ENCODE measurements around the gene ZAP70.

Gene ZAP70

GRCh38 chr2:97688062-97688827 is 25.1 kb upstream of the ZAP70 start:
- no peak for TF ChIP-seq GATA2 (IDR thresholded peaks at IDR 0.05; ENCODE audit: low read depth, low read length)
- no peak for TF ChIP-seq GATA3 (IDR thresholded peaks at IDR 0.05; ENCODE audit: low read depth, low read length)

GRCh38 chr2:97691166-97691565 is 22.2 kb upstream of the ZAP70 start:
- no peak for TF ChIP-seq GATA3 (IDR thresholded peaks at IDR 0.05; ENCODE audit: low read depth, low read length)
- no peak for TF ChIP-seq GATA2 (IDR thresholded peaks at IDR 0.05; ENCODE audit: low read depth, low read length)

GRCh38 chr2:97693476-97693875 is 19.9 kb upstream of the ZAP70 start:
- TF ChIP-seq GATA2 (IDR thresholded peaks at IDR 0.05; ENCODE audit: low read depth, low read length): no peak
- TF ChIP-seq GATA3 (IDR thresholded peaks at IDR 0.05; ENCODE audit: low read depth, low read length): no peak

- no peak for TF ChIP-seq GATA2 (IDR thresholded peaks at IDR 0.05; ENCODE audit: low read depth, low read length)
- TF ChIP-seq GATA3 (IDR thresholded peaks at IDR 0.05; ENCODE audit: low read depth, low read length): no peak
These were observed 17.6 kb upstream of the ZAP70 start for GRCh38 chr2:97695744-97696143.

GRCh38 chr2:97697252-97698235 is 15.8 kb upstream of the ZAP70 start:
- no peak for TF ChIP-seq GATA3 (IDR thresholded peaks at IDR 0.05; ENCODE audit: low read depth, low read length)
- TF ChIP-seq GATA2 (IDR thresholded peaks at IDR 0.05; ENCODE audit: low read depth, low read length): no peak

GRCh38 chr2:97698530-97698929 is 14.8 kb upstream of the ZAP70 start:
- no peak for TF ChIP-seq GATA2 (IDR thresholded peaks at IDR 0.05; ENCODE audit: low read depth, low read length)
- TF ChIP-seq GATA3 (IDR thresholded peaks at IDR 0.05; ENCODE audit: low read depth, low read length): no peak

- no peak for TF ChIP-seq GATA3 (IDR thresholded peaks at IDR 0.05; ENCODE audit: low read depth, low read length)
- TF ChIP-seq GATA2 (IDR thresholded peaks at IDR 0.05; ENCODE audit: low read depth, low read length): no peak
These were observed 13.5 kb upstream of the ZAP70 start for GRCh38 chr2:97699765-97700444.

- TF ChIP-seq GATA3 (IDR thresholded peaks at IDR 0.05; ENCODE audit: low read depth, low read length) (no peak), GATA2 (IDR thresholded peaks at IDR 0.05; ENCODE audit: low read depth, low read length) (no peak)
These were observed 12.2 kb upstream of the ZAP70 start for GRCh38 chr2:97701186-97701585.

GRCh38 chr2:97701851-97702465 is 11.4 kb upstream of the ZAP70 start:
- no peak for TF ChIP-seq GATA2 (IDR thresholded peaks at IDR 0.05; ENCODE audit: low read depth, low read length)
- TF ChIP-seq GATA3 (IDR thresholded peaks at IDR 0.05; ENCODE audit: low read depth, low read length): no peak

GRCh38 chr2:97702731-97703470 is 10.5 kb upstream of the ZAP70 start:
- TF ChIP-seq GATA3 (IDR thresholded peaks at IDR 0.05; ENCODE audit: low read depth, low read length) (no peak), GATA2 (IDR thresholded peaks at IDR 0.05; ENCODE audit: low read depth, low read length) (no peak)

GRCh38 chr2:97703741-97704140 is 9.6 kb upstream of the ZAP70 start:
- no peak for TF ChIP-seq GATA2 (IDR thresholded peaks at IDR 0.05; ENCODE audit: low read depth, low read length)

- TF ChIP-seq GATA3 (IDR thresholded peaks at IDR 0.05; ENCODE audit: low read depth, low read length): no peak
- TF ChIP-seq GATA2 (IDR thresholded peaks at IDR 0.05; ENCODE audit: low read depth, low read length): no peak
These were observed 8.4 kb upstream of the ZAP70 start for GRCh38 chr2:97704989-97705388.

- no peak for TF ChIP-seq GATA3 (IDR thresholded peaks at IDR 0.05; ENCODE audit: low read depth, low read length)
- TF ChIP-seq GATA2 (IDR thresholded peaks at IDR 0.05; ENCODE audit: low read depth, low read length): no peak
These were observed 7.3 kb upstream of the ZAP70 start for GRCh38 chr2:97706112-97706511.

Data from SH-SY5Y (cell line).